Thyroid gland (tissue), 4 donors: ENCODE data around the gene PLEKHH1. TPM values are rescaled to one million over a fixed set of nuclear protein-coding genes. Genes with fewer than 3 reads are reported as not detected.

Experiments used
- DNase-seq, 2 donors: peaks; one replicate each; pipeline ENCODE4 v3.0.0-alpha.2; 2019
- H3K27ac ChIP-seq, 3 donors: fragments of 200-600 bp; sonication (generic); 1 replicate in 2 of 3; 2 replicates in 1 of 3; pipeline ENCODE4 v1.5.1; 2016 to 2019; ENCODE audit warnings: mild to moderate bottlenecking in 1 of 3, moderate library complexity in 1 of 3
- H3K27me3 ChIP-seq: fragments of 200-600 bp; sonication (generic); one replicate; pipeline ENCODE4 v1.5.1; 2019
- H3K36me3 ChIP-seq, 2 donors: fragments of 200-600 bp; sonication (generic); one replicate each; pipeline ENCODE4 v1.5.1; 2016 to 2019
- H3K4me1 ChIP-seq, 2 donors: fragments of 200-600 bp; sonication (generic); one replicate each; pipeline ENCODE4 v1.5.1; 2017 to 2019
- H3K4me3 ChIP-seq, 3 donors: fragments of 200-600 bp; sonication (generic); replicated peaks in 1 of 3; 1 replicate in 2 of 3; 2 replicates in 1 of 3; pipeline ENCODE4 v1.5.1; 2016; ENCODE audit warnings: mild to moderate bottlenecking in 1 of 3
- H3K9me3 ChIP-seq: fragments of 200-600 bp; sonication (generic); one replicate; pipeline ENCODE4 v1.5.1; 2017
- POLR2A ChIP-seq, 2 donors: fragments of 450-650 bp; IDR thresholded peaks; one replicate each; pipeline ENCODE4 v1.6.1; 2017; ENCODE audit warnings: antibody characterized with exemption in 2 of 2, mild to moderate bottlenecking in 2 of 2, moderate library complexity in 1 of 2
- WGBS, 2 donors: methylation state at CpG; one replicate each; pipeline ENCODE4 v1.1.5; 2017; 5-methylcytosine and 5-hydroxymethylcytosine counted together
- intact Hi-C: fragments of 100-400 bp; cut with DNase I; formaldehyde crosslinking; loops from one replicate; pipeline ENCODE4 v1.15.1; 2023
- total RNA-seq, 4 donors: library from RNA; depleted of rRNA; stranded (reverse); fragments of >200 nt; gene quantifications; one replicate each; pipeline ENCODE4 v1.2.3, GENCODE V29; 2016
- TF ChIP-seq, protein P1 (sequence below), 6 experiments: fragments of 200-600 bp in 3 of 6; fragments of 450-650 bp in 3 of 6; sonication (generic) in 3 of 6; IDR thresholded peaks; one replicate each; pipeline ENCODE4 v1.5.1; 2016 to 2019; ENCODE audit warnings: antibody characterized with exemption in 6 of 6, mild to moderate bottlenecking in 2 of 6, inconsistent platforms in 1 of 6, moderate library complexity in 1 of 6

The PLEKHH1 gene
- total RNA-seq, 4 donors from 2014 or later = 225 to 336 (median 241) TPM

DNA sequence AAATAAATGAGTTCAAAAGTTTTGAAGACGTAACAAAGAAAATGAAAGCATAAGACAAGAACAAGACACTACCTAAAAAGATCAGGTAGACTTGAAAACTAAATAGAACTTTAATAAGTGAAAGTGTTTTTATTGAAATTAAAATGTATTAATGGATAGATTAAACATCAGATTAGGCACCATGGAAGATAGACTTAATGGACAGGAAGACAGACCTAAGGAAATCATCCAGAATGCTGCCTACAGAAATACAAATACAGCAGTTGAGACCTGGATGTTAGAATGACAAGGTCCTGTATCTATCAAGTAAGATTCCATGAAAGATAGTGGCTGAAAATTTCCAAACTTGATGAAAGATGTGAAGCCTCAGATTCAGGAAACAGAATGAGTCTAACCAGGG is 11.5 kb downstream of the PLEKHH1 start:
- intact Hi-C loops = no loop called here
- WGBS, 2 donors = 92 to 96% methylated on average over 1 of the region's 1 CpG
- Histone ChIP-seq H3K9me3 (no peaks in the 10 kb centered on the region), H3K27me3 (no peaks in the 10 kb centered on the region), H3K36me3 (peaks cover 0 to 30% of the 10 kb centered on the region in 2 donors), H3K4me3 (no peak overlapping the region), H3K27ac (no peak overlapping the region), H3K4me1 (peaks cover under 1 to 3% of the 10 kb centered on the region in 2 donors)
- no peak for DNase-seq
- TF ChIP-seq POLR2A (IDR thresholded peaks at IDR 0.05) = no peak
- TF ChIP-seq, protein P1, sequence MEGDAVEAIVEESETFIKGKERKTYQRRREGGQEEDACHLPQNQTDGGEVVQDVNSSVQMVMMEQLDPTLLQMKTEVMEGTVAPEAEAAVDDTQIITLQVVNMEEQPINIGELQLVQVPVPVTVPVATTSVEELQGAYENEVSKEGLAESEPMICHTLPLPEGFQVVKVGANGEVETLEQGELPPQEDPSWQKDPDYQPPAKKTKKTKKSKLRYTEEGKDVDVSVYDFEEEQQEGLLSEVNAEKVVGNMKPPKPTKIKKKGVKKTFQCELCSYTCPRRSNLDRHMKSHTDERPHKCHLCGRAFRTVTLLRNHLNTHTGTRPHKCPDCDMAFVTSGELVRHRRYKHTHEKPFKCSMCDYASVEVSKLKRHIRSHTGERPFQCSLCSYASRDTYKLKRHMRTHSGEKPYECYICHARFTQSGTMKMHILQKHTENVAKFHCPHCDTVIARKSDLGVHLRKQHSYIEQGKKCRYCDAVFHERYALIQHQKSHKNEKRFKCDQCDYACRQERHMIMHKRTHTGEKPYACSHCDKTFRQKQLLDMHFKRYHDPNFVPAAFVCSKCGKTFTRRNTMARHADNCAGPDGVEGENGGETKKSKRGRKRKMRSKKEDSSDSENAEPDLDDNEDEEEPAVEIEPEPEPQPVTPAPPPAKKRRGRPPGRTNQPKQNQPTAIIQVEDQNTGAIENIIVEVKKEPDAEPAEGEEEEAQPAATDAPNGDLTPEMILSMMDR (IDR thresholded peaks at IDR 0.05) = no peak

DNA sequence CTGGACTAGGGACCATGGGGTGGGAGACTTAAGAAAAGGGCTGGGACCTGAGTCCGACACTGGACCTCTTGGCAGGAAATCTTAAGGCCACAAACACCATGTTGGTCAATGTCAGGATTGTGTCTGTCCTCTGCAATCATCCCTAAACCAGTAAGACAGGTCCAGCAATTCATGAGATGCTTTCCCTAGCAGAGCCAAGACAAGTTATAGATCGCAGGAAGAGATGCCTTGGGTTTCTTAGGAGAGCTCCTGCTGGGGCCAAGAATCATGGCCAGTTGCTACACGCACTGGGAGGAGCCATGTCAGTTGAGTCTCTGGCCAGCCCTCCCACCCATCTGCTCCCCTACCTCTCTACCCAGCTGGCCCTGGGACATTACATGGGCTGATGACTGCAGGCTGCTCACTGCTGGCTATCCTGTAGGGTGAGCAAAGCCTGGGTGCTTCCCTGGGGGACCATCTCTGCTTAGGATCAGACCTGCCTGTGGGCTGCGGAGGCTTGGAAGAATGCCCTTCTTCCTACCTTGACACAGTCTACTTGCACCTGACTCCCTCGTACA is 14.2 kb downstream of the PLEKHH1 start:
- no peaks in the 10 kb centered on the region for H3K27me3 ChIP-seq
- no peak for DNase-seq
- no peaks in the 10 kb centered on the region for H3K9me3 ChIP-seq
- intact Hi-C loops = no loop called here
- TF ChIP-seq, protein P1 (IDR thresholded peaks at IDR 0.05) = no peak
- TF ChIP-seq POLR2A (IDR thresholded peaks at IDR 0.05) = no peak
- peaks cover 6 to 12% of the 10 kb centered on the region in 2 donors for H3K4me1 ChIP-seq
- peaks cover 0 to 30% of the 10 kb centered on the region in 2 donors for H3K36me3 ChIP-seq
- no peak overlapping the region for H3K27ac ChIP-seq
- 90 to 94% methylated on average over 5 of the region's 5 CpGs for WGBS, 2 donors
- no peak overlapping the region for H3K4me3 ChIP-seq

DNA sequence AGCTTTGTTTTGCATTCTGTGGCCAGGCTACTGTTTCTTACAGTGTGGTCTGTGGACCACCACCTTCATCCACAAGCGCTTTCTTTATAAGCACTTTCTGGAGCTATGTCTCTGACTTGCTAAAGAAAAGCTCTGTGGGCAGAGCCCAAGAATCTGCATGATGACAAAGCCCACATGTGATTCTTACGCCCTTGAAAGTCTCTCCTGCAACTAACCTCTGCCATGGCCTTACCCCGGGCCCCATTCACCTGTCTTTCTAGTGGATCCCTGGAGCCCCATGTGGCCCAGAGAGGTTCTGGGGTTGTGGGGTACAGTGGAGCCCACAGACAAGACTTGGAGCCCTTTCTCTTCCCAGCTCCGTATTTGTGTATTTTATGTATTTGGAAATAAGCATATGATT is 16.6 kb downstream of the PLEKHH1 start:
- TF ChIP-seq, protein P1 (IDR thresholded peaks at IDR 0.05) = no peak
- no peak for TF ChIP-seq POLR2A (IDR thresholded peaks at IDR 0.05)
- DNase-seq = no peak

DNA sequence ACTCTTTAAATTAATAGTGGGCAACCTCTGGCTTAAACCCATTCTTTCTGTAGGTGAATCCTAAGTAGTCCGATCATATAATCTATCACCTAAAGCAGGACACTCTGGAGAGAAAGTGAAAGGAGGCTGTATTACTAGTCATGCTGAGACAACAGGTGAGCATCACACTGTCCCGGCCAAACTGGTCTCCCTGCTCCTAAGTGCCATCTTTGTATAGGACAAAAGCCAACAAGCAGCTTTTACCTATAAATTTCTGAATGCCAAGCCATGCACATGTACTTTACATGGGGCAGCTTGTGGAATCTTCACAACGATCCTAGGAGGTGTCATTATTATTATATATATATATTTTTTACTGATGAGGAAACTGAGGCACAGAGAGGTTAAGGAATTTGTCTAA is 18.0 kb downstream of the PLEKHH1 start:
- TF ChIP-seq, protein P1 (IDR thresholded peaks at IDR 0.05) = no peak
- no peak for TF ChIP-seq POLR2A (IDR thresholded peaks at IDR 0.05)
- H3K27me3 ChIP-seq = no peaks in the 10 kb centered on the region
- H3K27ac ChIP-seq = no peak overlapping the region
- peaks cover 0 to 6% of the 10 kb centered on the region in 2 donors for H3K36me3 ChIP-seq
- intact Hi-C loops = no loop called here
- 92 to 94% methylated on average over 3 of the region's 3 CpGs for WGBS, 2 donors
- H3K4me1 ChIP-seq = peaks cover 15 to 22% of the 10 kb centered on the region in 2 donors
- H3K9me3 ChIP-seq = no peaks in the 10 kb centered on the region
- DNase-seq = no peak
- H3K4me3 ChIP-seq = no peak overlapping the region

More for the DNA sequence above, 16.6 kb downstream of the PLEKHH1 start:
- H3K36me3 ChIP-seq = peaks cover 0 to 12% of the 10 kb centered on the region in 2 donors
- no peaks in the 10 kb centered on the region for H3K9me3 ChIP-seq
- whole genome bisulfite sequencing, 2 donors = 90% methylated on average over 4 of the region's 4 CpGs
- peaks cover 8 to 12% of the 10 kb centered on the region in 2 donors for H3K4me1 ChIP-seq
- H3K27me3 ChIP-seq = no peaks in the 10 kb centered on the region
- H3K4me3 ChIP-seq = no peak overlapping the region
- H3K27ac ChIP-seq = peak overlapping the region in 1 of 3 donors; percentile 26
- intact Hi-C loops = no loop called here

DNA sequence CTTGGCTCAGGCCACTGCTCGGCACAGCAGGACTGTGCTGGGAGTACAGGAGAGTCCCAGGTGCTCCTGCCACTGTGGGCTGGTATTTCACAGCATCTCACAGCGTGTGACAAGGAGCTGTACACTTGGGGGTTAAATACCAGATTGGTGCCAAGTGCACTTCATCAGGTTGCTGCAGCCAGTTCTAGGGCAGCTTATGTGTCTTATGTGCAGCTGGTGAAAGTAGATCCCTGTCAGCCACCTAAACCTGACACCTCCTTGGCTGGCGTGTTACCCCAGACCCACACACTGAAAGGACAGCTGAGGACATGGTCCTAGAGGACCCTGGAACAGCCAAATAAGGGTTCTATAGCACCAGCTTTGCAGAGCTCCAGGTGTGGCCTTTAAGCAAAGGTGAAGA is 18.9 kb downstream of the PLEKHH1 start:
- peak; percentile 41 to 56 for DNase-seq
- peaks cover 0 to 5% of the 10 kb centered on the region in 2 donors for H3K36me3 ChIP-seq
- H3K4me3 ChIP-seq = no peak overlapping the region
- WGBS, 2 donors = 53 to 56% methylated on average over 3 of the region's 3 CpGs
- peaks cover 15 to 22% of the 10 kb centered on the region in 2 donors for H3K4me1 ChIP-seq
- intact Hi-C loops = no loop called here
- no peaks in the 10 kb centered on the region for H3K27me3 ChIP-seq
- TF ChIP-seq POLR2A (IDR thresholded peaks at IDR 0.05) = no peak
- TF ChIP-seq, protein P1 (IDR thresholded peaks at IDR 0.05) = no peak
- peak overlapping the region in 1 of 3 donors; percentile 50 for H3K27ac ChIP-seq
- H3K9me3 ChIP-seq = no peaks in the 10 kb centered on the region
